Activated naive CD8-positive, alpha-beta T cell treated with anti-CD3 and anti-CD28 coated beads for 36 hours (primary cell): ENCODE measurements around the gene MSGN1. TPM values are rescaled to one million over a fixed set of nuclear protein-coding genes. Genes with fewer than 3 reads are reported as not detected.

ENCODE experiments used
- DNase-seq: peaks from one replicate; pipeline ENCODE4 v3.0.0; 2021
- H3K27ac Mint-ChIP-seq: one replicate; pipeline ENCODE4 v1.8.0; 2022; ENCODE audit warnings: mild to moderate bottlenecking, moderate library complexity, mixed read lengths
- H3K27me3 Mint-ChIP-seq: one replicate; pipeline ENCODE4 v1.8.0; 2022; ENCODE audit warnings: mild to moderate bottlenecking, mixed read lengths
- H3K36me3 Mint-ChIP-seq: one replicate; pipeline ENCODE4 v1.8.0; 2021; ENCODE audit warnings: mild to moderate bottlenecking, mixed read lengths
- H3K4me1 Mint-ChIP-seq: one replicate; pipeline ENCODE4 v1.8.0; 2021; ENCODE audit warnings: mixed read lengths
- H3K4me3 Mint-ChIP-seq: one replicate; pipeline ENCODE4 v1.8.0; 2022; ENCODE audit warnings: mild to moderate bottlenecking, moderate library complexity, mixed read lengths
- H3K9me3 Mint-ChIP-seq: one replicate; pipeline ENCODE4 v1.8.0; 2022; ENCODE audit warnings: mixed read lengths
- total RNA-seq, 2 experiments: library from RNA; stranded (reverse); gene quantifications; one replicate each; pipeline ENCODE4 v1.2.3, GENCODE V29; 2021

The MSGN1 gene
- total RNA-seq, 2 experiments from 2014 or later = not detected

- no peak for DNase-seq
- Mint-ChIP-seq H3K36me3 (no peaks in the 10 kb centered on the region), H3K9me3 (no peaks in the 10 kb centered on the region), H3K4me3 (no peak overlapping the region), H3K27ac (no peak overlapping the region), H3K4me1 (peaks cover 3% of the 10 kb centered on the region), H3K27me3 (peaks cover 22% of the 10 kb centered on the region)
Measured at GRCh38 chr2:17798338-17798737, 17.9 kb upstream of the MSGN1 start.

DNA sequence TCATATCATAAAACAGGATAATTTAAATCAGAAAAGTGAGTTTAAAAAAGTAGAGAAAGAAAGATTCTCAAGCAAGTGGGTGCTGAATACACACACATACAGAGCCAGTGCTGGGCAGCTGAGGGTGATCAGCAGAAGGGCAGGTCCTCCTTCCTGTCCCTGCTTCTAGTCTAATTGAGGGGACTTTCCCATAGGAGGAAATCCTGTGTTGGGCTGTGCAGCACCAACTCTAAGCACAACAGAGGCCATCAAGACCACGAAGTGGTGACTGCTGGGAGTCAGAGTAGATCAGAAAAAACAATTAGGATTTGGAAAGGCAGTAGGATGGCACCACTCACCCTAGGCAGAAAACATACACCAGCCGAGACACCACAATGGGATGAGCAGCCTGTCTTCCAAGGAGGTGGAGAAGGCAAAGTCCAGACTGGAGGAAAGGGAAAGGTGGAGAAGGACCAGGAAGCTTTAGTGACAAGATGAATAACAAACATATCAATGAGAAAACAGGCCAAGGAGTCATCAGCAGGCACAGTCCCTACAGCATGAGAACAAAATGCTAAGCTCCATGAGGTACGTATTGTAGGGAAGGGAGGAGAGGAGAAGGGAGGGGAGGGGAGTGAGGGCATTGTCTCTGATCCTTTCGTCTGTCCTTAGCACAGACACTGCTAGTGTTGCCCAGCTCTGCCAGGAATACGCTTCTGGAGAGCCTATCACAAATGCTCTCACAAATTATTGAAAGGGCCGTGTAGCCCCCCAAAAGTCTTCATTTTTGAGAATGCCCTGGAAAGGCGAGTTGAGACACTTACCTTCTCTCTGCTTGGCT, 16.7 kb upstream of the MSGN1 start:
- H3K9me3 Mint-ChIP-seq = no peaks in the 10 kb centered on the region
- H3K4me3 Mint-ChIP-seq = no peak overlapping the region
- H3K4me1 Mint-ChIP-seq = peaks cover 2% of the 10 kb centered on the region
- H3K36me3 Mint-ChIP-seq = no peaks in the 10 kb centered on the region
- DNase-seq = no peak
- H3K27me3 Mint-ChIP-seq = peaks cover 20% of the 10 kb centered on the region
- H3K27ac Mint-ChIP-seq = no peak overlapping the region

DNA sequence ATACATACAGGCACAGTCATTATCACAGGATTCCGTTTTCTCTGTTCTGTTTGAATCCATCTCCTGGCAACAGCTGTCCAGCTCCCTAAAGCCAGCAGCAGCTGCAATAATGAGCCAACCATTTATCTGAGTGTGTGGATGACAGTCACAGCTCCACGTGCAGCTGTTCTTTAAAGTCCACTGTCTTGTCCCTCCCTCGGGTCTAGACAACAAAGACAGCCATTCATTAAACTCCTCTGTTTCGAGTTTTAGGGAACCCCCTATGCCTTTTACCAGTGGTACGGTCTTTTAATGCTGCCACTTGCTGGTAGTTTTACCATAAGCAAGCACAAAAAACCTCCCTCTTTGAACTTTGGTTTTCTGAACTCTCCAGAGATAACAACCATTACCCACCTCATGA, 16.0 kb upstream of the MSGN1 start:
- DNase-seq = no peak
- H3K4me3 Mint-ChIP-seq = no peak overlapping the region
- no peaks in the 10 kb centered on the region for H3K36me3 Mint-ChIP-seq
- H3K27ac Mint-ChIP-seq = no peak overlapping the region
- H3K4me1 Mint-ChIP-seq = peaks cover 2% of the 10 kb centered on the region
- H3K27me3 Mint-ChIP-seq = peaks cover 21% of the 10 kb centered on the region
- no peaks in the 10 kb centered on the region for H3K9me3 Mint-ChIP-seq

- Mint-ChIP-seq H3K27ac (no peak overlapping the region), H3K4me3 (no peak overlapping the region), H3K27me3 (peaks cover 25% of the 10 kb centered on the region), H3K36me3 (no peaks in the 10 kb centered on the region), H3K9me3 (no peaks in the 10 kb centered on the region), H3K4me1 (peaks cover 2% of the 10 kb centered on the region)
- DNase-seq = no peak
Measured at GRCh38 chr2:17800693-17801458, 15.4 kb upstream of the MSGN1 start.

DNA sequence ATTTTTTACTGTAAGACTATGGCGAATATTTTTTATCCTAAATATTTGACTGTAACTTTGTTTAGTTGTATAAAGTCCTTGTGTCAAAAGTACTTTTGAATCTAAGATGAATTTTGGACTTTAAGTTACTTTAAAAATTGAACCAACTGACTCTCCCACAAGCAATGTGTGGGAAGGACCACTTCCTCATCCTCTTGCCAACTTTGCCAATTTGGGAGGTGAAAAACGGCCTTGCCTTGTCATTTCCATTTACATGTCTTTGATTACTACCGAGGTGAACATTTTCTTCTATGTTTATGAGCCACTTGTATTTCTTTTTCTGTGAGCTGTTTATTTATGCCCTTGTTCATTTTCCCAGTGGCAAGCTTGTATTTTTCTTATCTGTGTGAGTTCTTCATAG, 12.8 kb upstream of the MSGN1 start:
- Mint-ChIP-seq H3K4me3 (no peak overlapping the region), H3K27me3 (peaks cover 19% of the 10 kb centered on the region), H3K9me3 (no peaks in the 10 kb centered on the region), H3K36me3 (no peaks in the 10 kb centered on the region), H3K4me1 (peaks cover 2% of the 10 kb centered on the region), H3K27ac (no peak overlapping the region)
- no peak for DNase-seq

DNA sequence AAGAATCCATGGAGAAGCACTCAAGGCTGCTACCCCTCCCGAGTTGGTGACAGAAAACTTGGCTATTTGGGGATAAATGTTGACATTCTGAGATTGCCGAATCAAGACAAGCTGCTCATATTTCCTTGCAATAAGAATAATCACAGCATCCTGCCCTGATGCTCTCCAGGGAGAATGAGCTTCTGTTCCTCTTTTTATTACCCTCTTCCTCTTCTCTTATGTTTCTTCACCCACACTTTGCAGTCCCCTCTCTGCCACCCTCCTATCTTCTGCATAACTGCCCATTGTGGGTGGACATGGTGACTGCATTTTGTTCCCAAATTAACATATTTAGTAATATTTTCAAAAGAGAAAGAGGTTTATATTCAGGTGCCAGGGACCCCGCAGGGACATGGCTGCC, 11.9 kb upstream of the MSGN1 start:
- no peaks in the 10 kb centered on the region for H3K36me3 Mint-ChIP-seq
- no peaks in the 10 kb centered on the region for H3K9me3 Mint-ChIP-seq
- no peak overlapping the region for H3K27ac Mint-ChIP-seq
- peaks cover 17% of the 10 kb centered on the region for H3K27me3 Mint-ChIP-seq
- peaks cover under 1% of the 10 kb centered on the region for H3K4me1 Mint-ChIP-seq
- no peak overlapping the region for H3K4me3 Mint-ChIP-seq
- DNase-seq = no peak

- Mint-ChIP-seq H3K4me1 (no peaks in the 10 kb centered on the region), H3K9me3 (no peaks in the 10 kb centered on the region), H3K27me3 (peaks cover 14% of the 10 kb centered on the region), H3K27ac (no peak overlapping the region), H3K4me3 (no peak overlapping the region), H3K36me3 (no peaks in the 10 kb centered on the region)
- no peak for DNase-seq
Measured at GRCh38 chr2:17805166-17805565, 11.1 kb upstream of the MSGN1 start.

DNA sequence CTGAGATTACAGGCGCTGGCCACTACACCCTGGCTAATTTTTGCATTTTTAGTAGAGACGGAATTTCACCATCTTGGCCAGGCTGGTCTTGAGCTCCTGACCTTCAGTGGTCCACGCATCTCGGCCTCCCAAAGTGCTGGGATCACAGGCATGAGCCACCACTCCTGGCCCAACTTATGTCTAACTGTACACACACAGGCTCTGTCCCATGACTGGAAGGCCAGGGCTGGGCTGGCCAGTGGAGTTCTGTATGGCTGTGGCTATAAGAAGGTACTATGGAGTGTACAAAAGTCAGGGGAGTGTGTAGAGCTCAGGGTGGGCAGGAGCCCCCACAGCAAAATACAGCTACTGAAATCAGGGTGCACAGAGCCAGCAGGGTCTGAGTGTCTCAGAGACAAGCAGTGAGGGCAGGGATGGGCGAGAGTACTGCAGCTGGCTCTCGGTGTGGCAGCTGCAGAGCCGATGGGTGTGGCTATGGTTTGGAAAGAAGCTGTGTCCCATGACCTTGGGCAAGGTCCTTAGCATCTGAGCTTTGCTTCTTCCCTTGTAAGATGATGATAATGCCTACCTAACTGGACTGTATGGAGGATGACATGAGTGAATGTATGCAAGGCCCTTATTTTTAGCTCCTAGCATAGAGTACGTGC, 10.4 kb upstream of the MSGN1 start:
- Mint-ChIP-seq H3K9me3 (no peaks in the 10 kb centered on the region), H3K27ac (no peak overlapping the region), H3K4me1 (no peaks in the 10 kb centered on the region), H3K36me3 (no peaks in the 10 kb centered on the region), H3K27me3 (peaks cover 14% of the 10 kb centered on the region), H3K4me3 (no peak overlapping the region)
- no peak for DNase-seq

- H3K27ac Mint-ChIP-seq = no peak overlapping the region
- H3K4me1 Mint-ChIP-seq = no peaks in the 10 kb centered on the region
- H3K9me3 Mint-ChIP-seq = no peaks in the 10 kb centered on the region
- DNase-seq = no peak
- H3K27me3 Mint-ChIP-seq = peaks cover 27% of the 10 kb centered on the region
- no peaks in the 10 kb centered on the region for H3K36me3 Mint-ChIP-seq
- H3K4me3 Mint-ChIP-seq = no peak overlapping the region
Measured at GRCh38 chr2:17813010-17813741, 3.1 kb upstream of the MSGN1 start.

DNA sequence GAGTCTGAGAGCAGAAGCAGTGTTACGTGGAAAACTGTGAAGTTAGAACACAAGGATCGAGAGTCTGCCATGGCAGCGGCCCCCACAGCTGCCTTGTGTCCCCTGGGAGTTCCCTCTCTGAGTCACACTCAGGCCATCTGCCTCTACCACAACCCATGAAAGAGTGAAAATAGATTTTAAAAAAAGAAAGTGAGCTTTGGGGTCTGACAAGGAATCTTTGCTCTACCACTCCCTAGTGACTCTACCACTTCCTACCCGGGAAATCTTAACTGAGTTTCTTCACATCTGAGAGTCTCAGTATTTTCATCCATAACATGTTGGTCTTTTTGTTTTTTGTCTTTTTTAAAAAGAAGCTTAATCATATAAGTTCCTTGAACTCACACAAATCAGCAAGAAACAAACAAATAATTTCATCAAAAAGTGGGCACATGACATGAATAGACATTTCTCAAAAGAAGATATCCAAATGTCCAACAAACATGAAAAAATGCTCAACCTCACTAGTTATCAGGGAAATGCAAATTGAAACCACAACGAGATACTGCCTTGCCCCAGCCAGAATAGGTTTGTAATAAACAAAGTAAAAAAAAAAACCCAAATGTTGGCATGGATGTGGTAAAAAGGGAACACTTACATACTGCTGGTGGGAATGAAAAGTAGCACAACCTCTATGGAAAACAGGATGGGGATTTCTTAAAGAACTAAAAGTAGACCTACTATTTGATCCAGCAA, 2.4 kb upstream of the MSGN1 start:
- H3K4me3 Mint-ChIP-seq = no peak overlapping the region
- H3K9me3 Mint-ChIP-seq = no peaks in the 10 kb centered on the region
- H3K36me3 Mint-ChIP-seq = no peaks in the 10 kb centered on the region
- H3K4me1 Mint-ChIP-seq = no peaks in the 10 kb centered on the region
- no peak overlapping the region for H3K27ac Mint-ChIP-seq
- peaks cover 27% of the 10 kb centered on the region for H3K27me3 Mint-ChIP-seq
- DNase-seq = no peak

GRCh38 chr2:17814601-17815000, 1.7 kb upstream of the MSGN1 start:
- Mint-ChIP-seq H3K27ac (no peak overlapping the region), H3K4me1 (no peaks in the 10 kb centered on the region), H3K27me3 (peaks cover 27% of the 10 kb centered on the region)

DNA sequence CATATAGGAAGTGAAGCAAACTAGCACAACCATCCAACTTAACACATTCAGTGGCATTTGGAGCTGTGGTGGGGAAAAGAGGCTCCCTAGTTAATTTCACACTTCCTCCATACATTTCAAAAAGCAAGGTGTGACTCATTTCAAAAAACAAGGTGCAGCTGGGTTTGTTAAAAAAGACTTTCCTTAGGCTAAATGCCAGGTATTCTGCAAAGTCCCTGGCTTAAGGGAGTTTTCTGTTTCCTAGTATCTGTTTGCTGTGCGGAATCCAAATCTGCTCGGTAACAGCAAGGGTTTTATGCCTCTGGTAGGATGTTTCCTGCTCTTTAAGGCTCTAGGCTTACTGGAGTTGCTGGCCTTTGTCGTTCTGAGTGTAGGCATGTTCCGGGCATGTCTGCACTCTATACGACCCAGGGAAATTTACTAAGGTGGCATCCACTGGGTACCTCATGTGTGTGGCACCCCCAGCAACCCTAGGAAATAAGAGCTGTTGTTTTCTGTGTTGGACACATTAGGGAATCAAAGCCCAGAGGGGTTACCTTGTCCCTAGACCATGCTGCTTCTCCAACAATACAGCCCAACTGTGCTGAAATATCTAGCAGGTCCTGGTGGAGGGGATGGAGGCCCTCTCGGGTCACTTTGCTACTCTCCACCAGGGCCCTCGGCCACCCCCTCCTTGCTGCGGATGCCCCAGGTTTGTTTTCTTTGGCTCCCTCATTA, 634 bp upstream of the MSGN1 start:
- Mint-ChIP-seq H3K36me3 (no peaks in the 10 kb centered on the region), H3K4me1 (no peaks in the 10 kb centered on the region), H3K4me3 (no peak overlapping the region), H3K27me3 (peaks cover 27% of the 10 kb centered on the region), H3K9me3 (no peaks in the 10 kb centered on the region), H3K27ac (no peak overlapping the region)
- no peak for DNase-seq

More at GRCh38 chr2:17814601-17815000, 1.7 kb upstream of the MSGN1 start:
- Mint-ChIP-seq H3K4me3 (no peak overlapping the region), H3K36me3 (no peaks in the 10 kb centered on the region), H3K9me3 (no peaks in the 10 kb centered on the region)
- DNase-seq = no peak

- no peak for DNase-seq
- H3K36me3 Mint-ChIP-seq = no peaks in the 10 kb centered on the region
Measured at GRCh38 chr2:17818235-17818815, 2.1 kb downstream of the MSGN1 start.

More at GRCh38 chr2:17818235-17818815, 2.1 kb downstream of the MSGN1 start:
- no peak overlapping the region for H3K4me3 Mint-ChIP-seq
- H3K27ac Mint-ChIP-seq = no peak overlapping the region
- H3K27me3 Mint-ChIP-seq = peaks cover 14% of the 10 kb centered on the region
- peaks cover 6% of the 10 kb centered on the region for H3K4me1 Mint-ChIP-seq
- no peaks in the 10 kb centered on the region for H3K9me3 Mint-ChIP-seq
